GM12891 (cell line): ENCODE results near the gene ENOX1.
A peak's percentile ranks its signal among the peaks of the same experiment; 100 is the strongest.

Source experiments
- DNase-seq: peaks from one replicate; pipeline ENCODE4 v3.0.0; 2011; ENCODE audit warnings: low spot score; ENCODE audit not compliant: insufficient read length
- FAIRE-seq: peaks from 2 replicates; lab custom pipeline; 2011; peaks lifted over from hg19 to GRCh38; lab: Jason Lieb, UNC
- PAX5 ChIP-seq: IDR thresholded peaks from 2 replicates; pipeline ENCODE4 v1.6.1; 2011; ENCODE audit warnings: low read length, moderate library complexity, mild to moderate bottlenecking; ENCODE audit not compliant: insufficient read depth, severe bottlenecking
- POLR2A ChIP-seq: IDR thresholded peaks from 2 replicates; pipeline ENCODE4 v1.6.1; 2011; ENCODE audit warnings: low read depth, low read length, control low read depth
- POLR2AphosphoS5 ChIP-seq: IDR thresholded peaks from 2 replicates; pipeline ENCODE4 v1.6.1; 2011; ENCODE audit warnings: low read depth, low read length, control low read depth
- POU2F2 ChIP-seq: IDR thresholded peaks from 2 replicates; pipeline ENCODE4 v1.6.1; 2011; ENCODE audit warnings: low read depth, mild to moderate bottlenecking, control low read depth, low read length, moderate library complexity
- SPI1 ChIP-seq: IDR thresholded peaks from 2 replicates; pipeline ENCODE4 v1.6.1; 2011; ENCODE audit warnings: low read depth, low read length, control low read depth
- TAF1 ChIP-seq: IDR thresholded peaks from 2 replicates; pipeline ENCODE4 v1.6.1; 2011; ENCODE audit warnings: low read depth, low read length, control low read depth

Gene ENOX1

DNA sequence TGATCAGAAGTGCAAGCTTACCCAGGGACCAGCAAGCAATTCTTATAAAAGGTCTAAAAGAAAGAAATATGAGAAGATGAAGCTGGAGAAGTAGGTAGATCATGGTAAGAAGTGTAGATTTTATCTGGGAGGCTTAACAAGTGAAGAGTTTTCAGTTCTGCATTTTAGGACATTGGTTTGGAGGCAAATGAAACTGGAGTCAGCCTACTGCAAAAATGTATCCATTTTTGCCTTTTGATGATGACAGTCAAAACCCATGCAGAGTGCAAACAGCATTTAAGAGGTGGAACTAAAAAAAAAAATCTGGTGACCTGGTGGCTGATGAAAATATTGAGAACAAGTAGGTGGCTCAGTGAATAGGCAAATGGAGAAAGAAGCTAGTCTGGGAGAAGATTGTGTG is 546.5 kb downstream of the ENOX1 start:
- TF ChIP-seq POU2F2, result no peak
- TF ChIP-seq SPI1, result peak; percentile 98
- peak; percentile 92 for FAIRE-seq
- DNase-seq, result peak; percentile 37

- no peak for FAIRE-seq
Measured at GRCh38 chr13:43239275-43239840, 547.4 kb downstream of the ENOX1 start.

GRCh38 chr13:43238341-43239083 is 548.3 kb downstream of the ENOX1 start:
- DNase-seq (no peak), FAIRE-seq (no peak)
- TF ChIP-seq POLR2AphosphoS5, result no peak
- no peak for TF ChIP-seq POU2F2
- no peak for TF ChIP-seq SPI1
- no peak for TF ChIP-seq TAF1
- no peak for TF ChIP-seq PAX5
- no peak for TF ChIP-seq POLR2A

More at GRCh38 chr13:43239275-43239840, 547.4 kb downstream of the ENOX1 start:
- TF ChIP-seq SPI1, result no peak
- TF ChIP-seq POU2F2, result no peak
- TF ChIP-seq PAX5, result no peak
- no peak for TF ChIP-seq POLR2AphosphoS5
- TF ChIP-seq TAF1, result no peak
- TF ChIP-seq POLR2A, result no peak
- no peak for DNase-seq

DNA sequence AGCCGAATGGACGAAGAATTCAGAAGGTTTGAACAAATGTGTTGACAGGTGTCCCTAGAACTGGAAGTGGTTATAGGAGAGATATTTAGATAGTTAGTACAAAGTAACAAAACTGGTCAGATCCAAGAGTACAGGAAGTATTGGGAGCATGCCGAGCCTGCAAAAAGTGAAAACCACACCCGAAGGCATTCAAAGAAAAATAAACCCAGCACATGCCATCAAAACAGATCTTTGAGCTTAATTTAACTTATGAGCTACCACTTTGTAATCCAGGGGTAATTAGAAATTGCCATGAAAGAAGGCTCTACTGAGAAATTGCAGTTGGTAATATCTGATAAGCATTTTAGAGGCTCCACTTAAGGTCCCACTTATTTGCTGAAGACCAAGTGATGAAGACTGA is 549.2 kb downstream of the ENOX1 start:
- TF ChIP-seq POLR2A (no peak), TAF1 (no peak), POLR2AphosphoS5 (no peak), PAX5 (no peak), POU2F2 (no peak), SPI1 (no peak)
- DNase-seq, result no peak
- FAIRE-seq, result no peak

DNA sequence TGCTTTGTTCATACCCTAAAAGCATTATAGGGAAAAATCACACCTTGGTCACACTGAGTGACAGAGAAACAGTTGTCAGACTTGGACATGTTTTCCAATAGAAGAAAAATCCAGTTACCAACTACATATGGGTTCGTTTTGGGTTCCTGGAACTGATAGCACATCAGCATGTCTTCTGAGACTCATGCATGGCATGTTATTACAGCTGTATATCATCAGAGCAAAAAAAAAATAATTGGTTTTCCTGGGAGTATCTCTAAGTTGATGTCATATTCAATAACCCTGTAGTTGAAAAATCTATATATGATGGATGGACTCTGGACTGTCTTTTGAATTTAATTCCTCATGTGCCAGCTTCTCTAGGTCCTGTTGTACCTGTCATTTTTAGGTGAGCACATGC is 551.7 kb downstream of the ENOX1 start:
- TF ChIP-seq POU2F2 (no peak), SPI1 (no peak), POLR2A (no peak), TAF1 (no peak), POLR2AphosphoS5 (no peak), PAX5 (no peak)
- FAIRE-seq (no peak), DNase-seq (no peak)

DNA sequence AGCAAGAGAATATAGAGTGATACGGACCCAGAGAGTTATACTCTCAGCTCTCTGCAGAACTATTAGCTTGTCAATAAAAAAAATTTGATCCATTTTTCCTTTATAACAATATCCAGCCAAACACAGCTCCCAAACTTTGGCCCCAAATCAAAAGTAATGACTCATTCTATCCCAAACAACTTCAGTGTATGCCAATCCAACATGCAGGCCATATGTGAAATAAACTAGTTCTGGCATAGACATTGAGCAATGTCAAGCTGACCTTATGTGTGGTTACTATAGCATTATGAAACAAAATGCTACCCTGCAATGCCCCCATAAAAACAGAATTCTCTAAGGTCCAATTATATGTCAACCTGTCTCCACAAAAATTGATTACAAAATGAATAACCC is 553.9 kb downstream of the ENOX1 start:
- FAIRE-seq (no peak), DNase-seq (no peak)

GRCh38 chr13:43232144-43232872 is 554.5 kb downstream of the ENOX1 start:
- DNase-seq (no peak), FAIRE-seq (no peak)
- TF ChIP-seq TAF1, result no peak
- no peak for TF ChIP-seq POU2F2
- no peak for TF ChIP-seq SPI1
- no peak for TF ChIP-seq PAX5
- TF ChIP-seq POLR2AphosphoS5, result no peak
- no peak for TF ChIP-seq POLR2A

More for the DNA sequence above, 553.9 kb downstream of the ENOX1 start:
- TF ChIP-seq PAX5 (no peak), POLR2A (no peak)

DNA sequence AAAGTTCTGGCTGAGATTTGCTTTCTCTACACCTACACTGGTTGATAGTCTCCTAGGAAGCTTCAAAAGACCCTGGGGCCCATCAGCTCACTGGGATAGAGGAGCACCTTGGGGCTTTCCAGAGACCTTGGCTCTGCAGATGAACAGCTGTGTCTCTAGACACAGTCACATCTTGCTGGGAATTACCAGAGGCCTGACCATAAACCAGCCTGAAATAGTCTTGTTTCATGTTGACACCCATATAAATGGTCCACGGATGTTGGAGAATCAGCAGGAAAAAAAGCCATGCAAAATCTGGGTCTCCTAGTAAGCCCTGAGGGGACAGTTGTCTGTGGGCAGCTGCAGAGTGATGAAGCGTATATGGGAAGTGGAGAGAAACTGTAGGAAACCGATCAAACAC is 555.8 kb downstream of the ENOX1 start:
- no peak for FAIRE-seq
- no peak for TF ChIP-seq SPI1
- no peak for TF ChIP-seq TAF1
- TF ChIP-seq POLR2A, result no peak
- no peak for TF ChIP-seq POLR2AphosphoS5
- no peak for TF ChIP-seq POU2F2
- no peak for TF ChIP-seq PAX5
- no peak for DNase-seq

DNA sequence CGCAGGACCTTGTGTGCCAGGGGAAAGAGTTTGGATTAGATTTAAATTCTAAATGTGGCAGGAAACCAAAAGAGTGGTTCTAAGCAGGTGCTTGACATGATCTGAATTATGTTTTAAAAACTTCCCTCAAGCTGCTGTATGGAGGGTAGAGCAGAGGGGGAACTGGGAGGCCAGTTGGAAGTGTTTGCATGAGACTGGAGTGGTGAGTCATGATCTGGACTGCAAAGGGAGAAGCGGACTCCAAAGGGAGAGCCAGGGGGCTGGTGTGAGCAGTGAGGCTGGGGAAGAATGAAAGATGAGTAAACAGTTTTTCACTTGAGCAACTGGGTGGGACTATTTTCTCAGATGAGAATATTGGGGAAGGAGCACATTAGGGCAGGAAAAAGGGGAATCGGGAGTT is 557.3 kb downstream of the ENOX1 start:
- TF ChIP-seq POLR2A, result no peak
- no peak for TF ChIP-seq POU2F2
- TF ChIP-seq POLR2AphosphoS5, result no peak
- no peak for TF ChIP-seq TAF1
- no peak for TF ChIP-seq PAX5
- TF ChIP-seq SPI1, result no peak
- no peak for DNase-seq
- no peak for FAIRE-seq

DNA sequence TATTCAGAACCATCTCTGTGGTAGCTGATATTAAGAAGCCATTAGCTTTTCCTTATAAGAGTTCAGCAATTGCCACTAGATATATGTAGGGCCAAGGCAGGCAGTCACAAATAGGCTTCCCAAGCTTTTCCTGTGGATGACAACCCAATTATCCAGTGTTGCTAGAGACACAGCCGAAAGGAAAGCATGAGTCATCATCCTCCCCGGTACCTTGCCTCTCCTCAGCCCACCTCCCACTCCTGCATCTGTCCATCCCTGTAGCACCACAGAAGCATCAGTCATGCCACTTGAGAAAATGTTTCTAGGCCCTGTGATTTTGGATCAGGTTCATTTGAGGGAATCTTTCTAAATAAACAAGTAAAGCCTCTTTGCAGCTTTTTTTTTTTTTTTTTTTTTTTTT is 559.1 kb downstream of the ENOX1 start:
- no peak for FAIRE-seq
- no peak for DNase-seq
- no peak for TF ChIP-seq POLR2AphosphoS5
- no peak for TF ChIP-seq TAF1
